ENCODE results near the gene ADGRF1. TPM values are rescaled to one million over a fixed set of nuclear protein-coding genes. Genes with fewer than 3 reads are reported as not detected.

Gene ADGRF1
- total RNA-seq, 1 donor from 2014 or later = 12.9 TPM

GRCh38 chr6:47028835-47029360 lies 13.2 kb downstream of the ADGRF1 start:
- TF ChIP-seq CTCF (IDR thresholded peaks at IDR 0.05) = no peak
- no peaks in the 10 kb centered on the region for H3K27me3 ChIP-seq
- no peak overlapping the region for H3K4me3 ChIP-seq
- intact Hi-C loops (cut with DNase I) = no loop called here
- H3K27ac ChIP-seq = no peak overlapping the region
- no peaks in the 10 kb centered on the region for H3K9me3 ChIP-seq
- H3K4me1 ChIP-seq = peaks cover 8% of the 10 kb centered on the region
- no peak for DNase-seq
- H3K36me3 ChIP-seq = no peaks in the 10 kb centered on the region
- ATAC-seq = no peak

GRCh38 chr6:47027315-47027714 lies 14.8 kb downstream of the ADGRF1 start:
- DNase-seq = no peak
- H3K9me3 ChIP-seq = no peaks in the 10 kb centered on the region
- H3K27me3 ChIP-seq = no peaks in the 10 kb centered on the region
- no peak for ATAC-seq
- H3K4me1 ChIP-seq = peaks cover 5% of the 10 kb centered on the region
- H3K27ac ChIP-seq = no peak overlapping the region
- no peak overlapping the region for H3K4me3 ChIP-seq
- no peaks in the 10 kb centered on the region for H3K36me3 ChIP-seq
- TF ChIP-seq CTCF (IDR thresholded peaks at IDR 0.05) = no peak
- intact Hi-C loops (cut with DNase I) = no loop called here

- DNase-seq (no peak), ATAC-seq (no peak)
- intact Hi-C loops (cut with DNase I) = no loop called here
- no peak overlapping the region for H3K4me3 ChIP-seq
- no peak overlapping the region for H3K27ac ChIP-seq
- no peaks in the 10 kb centered on the region for H3K27me3 ChIP-seq
- no peaks in the 10 kb centered on the region for H3K36me3 ChIP-seq
- peaks cover 5% of the 10 kb centered on the region for H3K4me1 ChIP-seq
- no peak for TF ChIP-seq CTCF (IDR thresholded peaks at IDR 0.05)
- no peaks in the 10 kb centered on the region for H3K9me3 ChIP-seq
Observed at GRCh38 chr6:47026679-47027078, 15.5 kb downstream of the ADGRF1 start.

GRCh38 chr6:47023573-47023972 lies 18.6 kb downstream of the ADGRF1 start:
- no peak for TF ChIP-seq CTCF (IDR thresholded peaks at IDR 0.05)
- intact Hi-C loops (cut with DNase I) = no loop called here

GRCh38 chr6:47022191-47022590 lies 19.9 kb downstream of the ADGRF1 start:
- no peaks in the 10 kb centered on the region for H3K4me1 ChIP-seq
- DNase-seq = no peak
- no peaks in the 10 kb centered on the region for H3K27me3 ChIP-seq
- H3K9me3 ChIP-seq = no peaks in the 10 kb centered on the region
- TF ChIP-seq CTCF (IDR thresholded peaks at IDR 0.05) = no peak
- H3K27ac ChIP-seq = no peak overlapping the region
- no peak for ATAC-seq
- intact Hi-C loops (cut with DNase I) = no loop called here
- H3K4me3 ChIP-seq = no peak overlapping the region
- H3K36me3 ChIP-seq = no peaks in the 10 kb centered on the region

More at GRCh38 chr6:47023573-47023972, 18.6 kb downstream of the ADGRF1 start:
- H3K36me3 ChIP-seq = no peaks in the 10 kb centered on the region
- no peaks in the 10 kb centered on the region for H3K9me3 ChIP-seq
- ATAC-seq = no peak
- no peak for DNase-seq
- no peak overlapping the region for H3K27ac ChIP-seq
- H3K4me1 ChIP-seq = no peaks in the 10 kb centered on the region
- H3K4me3 ChIP-seq = no peak overlapping the region
- no peaks in the 10 kb centered on the region for H3K27me3 ChIP-seq

DNA sequence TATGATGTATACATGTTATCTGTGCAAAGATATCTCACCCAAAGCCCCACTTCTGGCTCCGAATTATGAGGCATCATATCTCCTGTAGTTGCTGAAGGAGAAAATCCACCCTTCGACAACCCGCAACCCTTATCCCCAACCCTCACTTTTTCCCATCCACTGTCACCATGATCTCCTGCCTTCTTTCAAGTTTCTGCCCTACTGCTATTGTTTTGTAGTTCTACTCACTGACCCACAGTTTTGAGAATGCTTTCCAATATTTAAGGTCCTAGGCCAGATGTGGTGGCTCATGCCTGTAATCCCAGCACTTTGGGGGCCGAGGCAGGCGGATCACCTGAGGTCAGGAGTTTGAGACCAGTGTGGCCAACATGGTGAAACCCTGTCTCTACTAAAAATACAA lies 22.2 kb downstream of the ADGRF1 start:
- no peaks in the 10 kb centered on the region for H3K4me1 ChIP-seq
- intact Hi-C loops (cut with DNase I) = no loop called here
- DNase-seq (no peak), ATAC-seq (no peak)
- no peaks in the 10 kb centered on the region for H3K36me3 ChIP-seq
- no peak overlapping the region for H3K27ac ChIP-seq
- H3K4me3 ChIP-seq = no peak overlapping the region
- H3K27me3 ChIP-seq = no peaks in the 10 kb centered on the region
- TF ChIP-seq CTCF (IDR thresholded peaks at IDR 0.05) = no peak
- H3K9me3 ChIP-seq = no peaks in the 10 kb centered on the region
